Measurements from ENCODE around the gene MLLT10.

The MLLT10 gene

GRCh38 chr10:21533467-21534279, at the start of gene MLLT10:
TSS of gene MLLT10 (plus strand) at chr10:21534232. CDS start at chr10:21534645, 413 bp downstream.
- DNase-seq: peak; percentile 88

DNA sequence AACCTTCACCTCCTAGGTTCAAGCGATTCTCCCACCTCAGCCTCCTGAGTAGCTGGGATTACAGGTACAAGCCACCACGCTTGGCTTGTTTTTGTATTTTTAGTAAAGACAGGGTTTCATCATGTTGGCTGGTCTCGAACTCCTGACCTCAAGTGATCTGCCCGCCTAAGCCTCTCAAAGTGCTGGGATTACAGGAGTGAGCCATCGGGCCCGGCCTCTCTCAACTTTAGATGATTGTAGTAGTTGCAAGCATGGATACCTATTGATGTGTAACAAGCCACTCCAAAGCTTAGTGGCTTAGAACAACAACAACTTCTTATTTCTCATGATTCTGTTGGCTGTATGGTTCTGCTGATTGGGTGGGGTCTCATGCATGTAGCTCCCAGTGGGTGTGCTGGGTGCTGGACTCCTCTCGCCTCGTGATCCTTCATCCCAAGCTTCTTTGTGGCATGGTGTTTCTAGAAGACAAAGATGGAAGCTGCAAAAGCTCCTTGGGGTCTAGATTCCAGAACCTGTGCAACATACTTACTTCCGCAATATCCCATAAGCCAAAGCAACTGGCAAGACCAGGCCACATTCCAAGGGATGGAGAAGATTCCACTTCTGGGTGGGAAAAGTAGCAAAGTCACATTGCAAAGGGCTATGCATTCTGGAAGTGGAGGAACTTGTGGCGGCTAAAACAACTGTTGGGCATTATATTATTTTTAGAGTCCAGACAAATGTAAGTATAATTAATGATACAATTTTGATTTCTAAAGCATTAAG, 46.4 kb upstream of the MLLT10 start:
- DNase-seq: no peak

DNA sequence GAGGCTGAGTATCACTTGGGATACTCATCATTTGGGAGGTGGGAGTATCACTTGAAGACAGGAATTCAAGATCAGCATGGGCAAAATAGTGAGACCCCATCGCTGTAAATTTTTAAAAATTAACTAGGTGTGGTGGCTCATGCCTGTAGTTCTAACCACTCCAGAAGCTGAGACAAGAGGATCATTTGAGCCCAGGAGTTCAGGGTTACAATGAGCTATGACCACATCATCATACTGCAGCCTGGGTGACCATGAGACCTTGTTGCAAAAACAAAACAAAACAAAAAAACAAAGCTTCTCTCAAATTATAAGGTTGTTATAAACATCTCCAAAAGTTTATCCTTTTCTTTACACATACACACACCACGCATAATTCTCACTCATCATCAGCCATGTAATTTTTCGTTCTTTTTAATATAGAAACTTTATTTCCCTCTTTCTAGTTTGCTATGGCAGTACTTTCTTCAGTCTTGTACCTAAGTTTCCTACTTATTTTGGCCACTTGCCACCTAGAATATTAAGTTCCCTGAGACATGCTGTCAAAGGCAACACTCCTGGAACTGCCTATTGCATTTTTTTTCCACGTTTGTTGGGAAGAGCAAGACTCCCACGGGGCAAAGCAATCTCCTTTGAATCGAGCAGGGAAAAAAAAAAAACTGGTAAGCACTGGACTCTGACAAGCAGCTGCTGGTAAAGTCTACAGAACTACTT, 45.6 kb upstream of the MLLT10 start:
- DNase-seq: no peak

DNA sequence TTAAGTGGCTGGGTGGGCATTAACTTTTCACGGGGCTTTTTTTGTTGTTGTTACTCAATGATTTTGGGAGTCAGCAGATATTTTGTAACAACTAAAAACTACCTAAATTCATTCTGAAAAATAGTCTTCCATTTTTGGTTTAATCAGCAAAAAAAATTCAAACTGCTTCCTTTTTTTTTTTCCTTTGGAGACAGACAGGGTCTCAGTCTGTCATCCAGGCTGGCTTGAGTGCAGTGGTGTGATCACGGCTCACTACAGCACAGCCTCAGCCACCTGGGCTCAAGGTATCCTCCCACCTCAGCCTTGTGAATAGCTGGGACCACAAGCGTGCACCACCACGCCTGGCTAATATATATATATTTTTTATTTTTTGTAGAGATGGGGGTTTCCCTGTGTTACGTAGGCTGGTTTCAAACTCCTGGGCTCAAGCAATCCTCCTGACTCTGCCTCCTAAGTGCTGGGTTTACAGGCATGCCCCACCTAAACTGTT, 45.0 kb upstream of the MLLT10 start:
- DNase-seq: no peak

GRCh38 chr10:21490028-21490710, 43.9 kb upstream of the MLLT10 start:
- DNase-seq: no peak

- no peak for DNase-seq
Measured at GRCh38 chr10:21490711-21491105, 43.3 kb upstream of the MLLT10 start.

GRCh38 chr10:21492421-21492820, 41.6 kb upstream of the MLLT10 start:
- no peak for DNase-seq

- DNase-seq: no peak
Measured at GRCh38 chr10:21493784-21494183, 40.2 kb upstream of the MLLT10 start.

GRCh38 chr10:21494191-21495001, 39.6 kb upstream of the MLLT10 start:
- no peak for DNase-seq

DNA sequence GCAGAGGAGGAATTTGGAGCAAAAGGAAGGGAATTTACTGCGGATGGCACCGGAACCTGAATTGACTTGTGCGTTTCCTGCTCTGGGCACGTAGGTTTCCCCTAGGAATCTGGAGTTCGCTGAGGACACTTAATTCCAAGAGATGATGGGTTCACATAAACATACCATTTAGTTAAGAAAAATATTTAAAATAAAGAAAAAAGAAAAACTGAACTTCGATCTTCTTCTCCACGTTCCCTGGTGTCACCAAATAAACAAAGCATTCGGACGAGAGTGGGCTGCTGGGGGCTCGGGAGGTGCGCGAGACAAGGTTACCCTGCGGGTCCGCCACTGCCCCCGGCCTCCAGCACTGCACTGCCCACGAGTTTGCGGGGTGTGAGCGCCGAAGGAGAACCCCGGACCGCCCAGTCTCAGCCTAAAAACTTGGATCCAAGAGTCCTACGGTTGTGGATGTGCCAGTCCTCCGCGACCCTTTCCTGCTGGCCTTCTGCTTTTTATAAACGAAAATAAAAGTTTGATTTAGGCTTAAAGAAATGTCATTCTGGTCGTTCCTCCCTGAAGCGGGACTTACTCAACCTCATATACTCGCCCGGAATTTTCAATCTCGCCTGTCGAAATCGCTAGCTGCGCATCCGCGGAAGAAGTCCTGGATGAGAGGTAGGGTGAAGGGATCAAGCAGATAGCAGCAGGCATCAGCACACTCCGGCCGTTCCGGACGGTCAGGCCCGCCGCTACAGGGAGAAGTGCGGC, 38.9 kb upstream of the MLLT10 start:
- no peak for DNase-seq

GRCh38 chr10:21495752-21496342, 38.2 kb upstream of the MLLT10 start:
- DNase-seq: peak; percentile 97

DNA sequence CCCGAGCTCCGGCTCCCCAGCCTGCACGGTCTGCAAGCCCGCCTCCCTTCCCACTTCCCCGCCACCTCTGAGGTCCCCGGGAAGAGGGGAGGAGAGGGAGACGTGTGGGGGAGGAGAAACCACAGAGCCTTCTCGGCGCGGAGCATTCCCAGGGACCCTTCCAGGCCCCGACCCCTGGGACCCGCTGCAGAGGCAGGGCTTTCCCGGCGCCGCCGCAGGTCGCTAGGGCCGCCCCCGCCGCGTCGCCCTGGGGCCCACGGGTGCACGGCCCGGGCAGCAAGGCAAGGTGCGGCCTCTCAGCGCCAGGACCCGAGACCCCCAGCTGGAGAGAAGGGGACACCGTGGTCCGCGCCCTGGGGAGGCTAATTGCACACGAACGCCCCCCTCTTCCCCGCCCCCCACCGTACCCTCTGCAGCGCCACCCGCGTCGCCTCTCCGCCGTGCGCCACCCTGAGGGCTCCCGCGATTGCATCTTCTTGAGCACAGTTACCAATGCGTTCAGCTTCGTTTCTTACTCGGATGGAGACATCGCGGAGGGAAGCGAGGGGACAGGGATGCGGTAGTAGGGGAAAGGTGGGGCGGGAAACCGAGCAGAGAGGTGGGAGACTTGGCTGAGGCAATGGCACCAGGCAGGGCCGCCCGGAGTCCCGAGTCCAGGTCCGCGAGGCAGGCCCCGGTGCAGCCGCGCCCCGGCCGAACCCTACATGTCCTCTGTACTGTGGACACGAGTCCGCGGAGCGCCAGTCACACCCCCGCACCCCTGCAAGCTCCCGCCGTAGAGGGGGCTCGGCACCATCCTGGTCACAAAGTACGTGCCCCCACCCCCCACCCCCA, 37.5 kb upstream of the MLLT10 start:
- peak; percentile 68 for DNase-seq

DNA sequence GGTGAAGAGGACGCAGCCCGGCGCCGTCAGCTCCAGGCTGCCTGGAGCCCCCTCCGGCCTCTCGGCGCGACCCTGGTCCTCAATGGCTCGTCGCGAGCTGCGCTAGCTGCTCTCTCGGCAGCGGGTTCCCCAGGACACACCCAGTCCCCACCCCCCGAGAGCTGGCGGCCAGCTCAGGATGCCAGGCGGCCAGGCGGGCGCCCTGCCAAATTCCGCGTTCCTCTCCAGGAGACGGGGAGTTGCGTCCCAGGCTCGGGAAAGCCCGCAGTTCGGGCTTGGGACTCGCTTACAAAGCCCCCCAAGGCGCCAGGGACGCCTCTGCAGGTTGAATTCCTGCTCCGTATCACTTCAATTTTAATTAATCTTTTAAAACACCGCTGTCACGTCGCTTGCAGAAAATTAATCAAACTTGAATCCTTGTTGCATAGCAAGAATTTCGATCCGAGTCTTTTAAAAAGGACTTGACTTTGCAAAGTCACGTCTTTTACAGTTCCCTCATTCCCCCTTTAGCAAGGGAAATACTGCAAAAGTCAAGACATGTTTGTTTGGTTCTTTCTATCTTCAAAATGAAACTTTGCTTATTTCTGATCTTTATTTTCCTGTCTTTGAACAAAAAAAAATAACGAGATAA, 36.7 kb upstream of the MLLT10 start:
- peak; percentile 95 for DNase-seq

DNA sequence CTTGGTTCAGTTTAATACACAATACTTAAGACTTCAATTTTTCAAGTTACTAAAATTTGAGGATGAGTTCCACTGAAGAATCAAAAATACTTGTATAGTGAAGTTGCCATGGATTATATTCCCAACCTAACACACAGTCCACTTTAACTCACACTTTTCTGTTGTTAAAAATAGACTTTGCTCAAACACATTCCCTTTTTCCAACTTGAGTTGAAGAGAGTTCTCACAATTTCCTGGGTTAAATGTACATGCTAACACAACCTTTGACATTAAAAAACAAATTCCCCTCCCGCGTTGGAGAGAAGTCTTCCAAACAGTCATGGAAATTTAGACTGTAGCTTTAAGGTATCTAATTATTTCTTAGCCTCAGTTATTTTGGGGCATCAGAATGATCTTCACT, 35.7 kb upstream of the MLLT10 start:
- DNase-seq: no peak

- DNase-seq: no peak
Measured at GRCh38 chr10:21498986-21499385, 35.0 kb upstream of the MLLT10 start.

DNA sequence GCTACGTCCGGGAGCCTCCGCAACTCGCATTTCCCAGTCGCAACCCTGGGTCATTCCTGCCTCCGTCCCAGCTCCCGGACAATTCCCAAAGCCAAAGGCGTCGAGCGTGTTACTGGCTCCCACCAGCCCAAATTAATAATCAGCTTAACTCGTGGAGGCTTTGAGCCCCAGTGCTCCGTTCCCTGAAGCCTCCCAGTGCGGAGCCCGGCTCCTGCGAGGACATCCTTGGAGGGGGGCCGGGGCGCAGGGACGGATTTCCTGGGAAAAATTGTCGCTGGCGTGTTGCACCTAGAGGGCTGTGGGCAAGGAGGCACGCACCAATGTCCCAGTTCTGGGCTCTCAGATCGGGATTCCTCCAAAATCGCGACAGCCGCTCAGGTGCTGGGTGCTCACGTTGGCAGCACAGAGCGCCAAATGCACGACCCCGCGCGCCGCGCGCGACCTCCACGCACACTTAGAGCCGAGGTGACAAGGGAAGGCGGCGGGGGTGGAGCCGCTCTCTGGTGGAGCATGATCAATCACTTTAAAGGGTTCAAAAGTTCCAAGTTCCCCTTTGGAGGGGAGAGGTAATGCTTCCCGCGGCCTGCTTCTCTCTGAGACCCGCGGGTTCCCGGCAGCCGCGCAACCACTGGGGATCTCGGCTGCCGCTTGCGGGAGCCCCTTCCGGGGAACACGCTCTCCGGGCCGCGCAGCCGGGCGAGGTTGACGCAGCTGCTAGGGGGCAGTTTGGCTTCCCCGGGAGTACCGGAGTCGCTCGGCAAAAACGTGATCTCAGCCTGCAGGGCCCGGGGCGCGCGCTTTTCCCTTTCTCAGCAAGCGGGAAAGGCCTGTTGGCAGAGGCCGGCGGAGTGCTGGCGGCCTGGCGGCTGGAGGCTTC, 34.1 kb upstream of the MLLT10 start:
- DNase-seq: no peak

GRCh38 chr10:21500578-21500910, 33.5 kb upstream of the MLLT10 start:
- no peak for DNase-seq

DNA sequence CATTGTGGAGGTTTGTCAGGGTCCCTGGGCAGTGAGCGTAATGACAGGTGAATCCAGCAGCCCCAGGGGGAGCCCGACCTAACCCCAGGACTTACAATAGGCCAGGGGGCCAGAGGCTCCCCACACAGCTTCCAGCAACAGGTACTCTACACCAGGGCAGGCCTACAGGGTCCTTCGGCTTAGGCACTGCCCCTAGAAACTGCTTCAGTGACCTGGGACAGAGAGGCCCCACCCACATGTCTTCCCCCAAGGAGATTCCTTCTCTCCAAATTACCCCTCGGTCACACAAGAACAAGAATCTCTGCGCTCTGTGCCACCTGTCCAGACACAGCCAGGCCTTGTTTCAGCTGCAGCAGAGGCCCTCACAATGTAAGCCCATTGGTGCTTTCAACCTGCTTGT, 32.9 kb upstream of the MLLT10 start:
- DNase-seq: no peak
